GM18868 (cell line): ENCODE data around the gene FOXC1.

Experiments used
- ATAC-seq: cut with Tn5 transposase; IDR thresholded peaks from one replicate; pipeline ENCODE4 v1.9.1; 2021; ENCODE audit warnings: mild to moderate bottlenecking, moderate library complexity; ENCODE audit not compliant: unreplicated experiment

FOXC1 gene

DNA sequence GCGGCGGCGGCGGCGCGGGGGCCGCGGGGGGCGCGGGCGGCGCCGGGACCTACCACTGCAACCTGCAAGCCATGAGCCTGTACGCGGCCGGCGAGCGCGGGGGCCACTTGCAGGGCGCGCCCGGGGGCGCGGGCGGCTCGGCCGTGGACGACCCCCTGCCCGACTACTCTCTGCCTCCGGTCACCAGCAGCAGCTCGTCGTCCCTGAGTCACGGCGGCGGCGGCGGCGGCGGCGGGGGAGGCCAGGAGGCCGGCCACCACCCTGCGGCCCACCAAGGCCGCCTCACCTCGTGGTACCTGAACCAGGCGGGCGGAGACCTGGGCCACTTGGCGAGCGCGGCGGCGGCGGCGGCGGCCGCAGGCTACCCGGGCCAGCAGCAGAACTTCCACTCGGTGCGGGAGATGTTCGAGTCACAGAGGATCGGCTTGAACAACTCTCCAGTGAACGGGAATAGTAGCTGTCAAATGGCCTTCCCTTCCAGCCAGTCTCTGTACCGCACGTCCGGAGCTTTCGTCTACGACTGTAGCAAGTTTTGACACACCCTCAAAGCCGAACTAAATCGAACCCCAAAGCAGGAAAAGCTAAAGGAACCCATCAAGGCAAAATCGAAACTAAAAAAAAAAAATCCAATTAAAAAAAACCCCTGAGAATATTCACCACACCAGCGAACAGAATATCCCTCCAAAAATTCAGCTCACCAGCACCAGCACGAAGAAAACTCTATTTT lies 2.0 kb downstream of the FOXC1 start:
- no peak for ATAC-seq

DNA sequence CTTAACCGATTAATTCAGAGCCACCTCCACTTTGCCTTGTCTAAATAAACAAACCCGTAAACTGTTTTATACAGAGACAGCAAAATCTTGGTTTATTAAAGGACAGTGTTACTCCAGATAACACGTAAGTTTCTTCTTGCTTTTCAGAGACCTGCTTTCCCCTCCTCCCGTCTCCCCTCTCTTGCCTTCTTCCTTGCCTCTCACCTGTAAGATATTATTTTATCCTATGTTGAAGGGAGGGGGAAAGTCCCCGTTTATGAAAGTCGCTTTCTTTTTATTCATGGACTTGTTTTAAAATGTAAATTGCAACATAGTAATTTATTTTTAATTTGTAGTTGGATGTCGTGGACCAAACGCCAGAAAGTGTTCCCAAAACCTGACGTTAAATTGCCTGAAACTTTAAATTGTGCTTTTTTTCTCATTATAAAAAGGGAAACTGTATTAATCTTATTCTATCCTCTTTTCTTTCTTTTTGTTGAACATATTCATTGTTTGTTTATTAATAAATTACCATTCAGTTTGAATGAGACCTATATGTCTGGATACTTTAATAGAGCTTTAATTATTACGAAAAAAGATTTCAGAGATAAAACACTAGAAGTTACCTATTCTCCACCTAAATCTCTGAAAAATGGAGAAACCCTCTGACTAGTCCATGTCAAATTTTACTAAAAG lies 2.7 kb downstream of the FOXC1 start:
- ATAC-seq, result no peak

DNA sequence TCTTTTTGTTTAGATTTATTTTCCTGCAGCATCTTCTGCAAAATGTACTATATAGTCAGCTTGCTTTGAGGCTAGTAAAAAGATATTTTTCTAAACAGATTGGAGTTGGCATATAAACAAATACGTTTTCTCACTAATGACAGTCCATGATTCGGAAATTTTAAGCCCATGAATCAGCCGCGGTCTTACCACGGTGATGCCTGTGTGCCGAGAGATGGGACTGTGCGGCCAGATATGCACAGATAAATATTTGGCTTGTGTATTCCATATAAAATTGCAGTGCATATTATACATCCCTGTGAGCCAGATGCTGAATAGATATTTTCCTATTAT lies 3.2 kb downstream of the FOXC1 start:
- ATAC-seq, result no peak

DNA sequence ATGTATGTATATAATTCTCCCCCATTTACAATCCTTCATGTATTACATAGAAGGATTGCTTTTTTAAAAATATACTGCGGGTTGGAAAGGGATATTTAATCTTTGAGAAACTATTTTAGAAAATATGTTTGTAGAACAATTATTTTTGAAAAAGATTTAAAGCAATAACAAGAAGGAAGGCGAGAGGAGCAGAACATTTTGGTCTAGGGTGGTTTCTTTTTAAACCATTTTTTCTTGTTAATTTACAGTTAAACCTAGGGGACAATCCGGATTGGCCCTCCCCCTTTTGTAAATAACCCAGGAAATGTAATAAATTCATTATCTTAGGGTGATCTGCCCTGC lies 3.6 kb downstream of the FOXC1 start:
- ATAC-seq, result no peak

DNA sequence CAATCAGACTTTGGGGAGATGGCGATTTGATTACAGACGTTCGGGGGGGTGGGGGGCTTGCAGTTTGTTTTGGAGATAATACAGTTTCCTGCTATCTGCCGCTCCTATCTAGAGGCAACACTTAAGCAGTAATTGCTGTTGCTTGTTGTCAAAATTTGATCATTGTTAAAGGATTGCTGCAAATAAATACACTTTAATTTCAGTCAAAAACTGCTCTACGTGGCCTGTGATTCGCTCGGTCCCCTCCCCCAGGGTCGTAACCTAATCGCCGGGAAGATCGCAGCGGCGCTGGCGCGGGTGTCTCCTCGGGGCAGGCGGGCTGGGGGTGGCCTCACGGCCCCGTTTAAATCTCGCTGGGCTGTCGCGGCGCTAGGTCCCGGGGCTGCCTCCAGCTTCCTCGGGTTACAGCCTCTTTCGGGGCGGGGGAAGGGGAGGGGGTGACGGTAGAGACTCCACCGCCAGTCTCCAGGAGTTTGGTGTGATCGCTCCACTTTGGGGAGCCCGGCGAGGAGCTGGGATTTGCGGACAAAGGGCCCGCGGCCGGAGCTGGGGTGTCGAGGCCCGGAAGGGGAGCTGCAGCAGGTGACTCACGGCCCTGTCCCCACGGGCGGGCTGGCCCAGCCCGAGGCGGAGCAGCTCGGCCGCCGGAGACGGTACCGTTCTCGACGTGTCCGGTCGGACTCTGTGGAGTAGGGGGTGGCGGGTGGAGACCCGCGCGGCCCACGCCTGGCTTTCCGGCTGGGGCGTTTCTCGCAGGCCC lies 4.2 kb downstream of the FOXC1 start:
- no peak for ATAC-seq

DNA sequence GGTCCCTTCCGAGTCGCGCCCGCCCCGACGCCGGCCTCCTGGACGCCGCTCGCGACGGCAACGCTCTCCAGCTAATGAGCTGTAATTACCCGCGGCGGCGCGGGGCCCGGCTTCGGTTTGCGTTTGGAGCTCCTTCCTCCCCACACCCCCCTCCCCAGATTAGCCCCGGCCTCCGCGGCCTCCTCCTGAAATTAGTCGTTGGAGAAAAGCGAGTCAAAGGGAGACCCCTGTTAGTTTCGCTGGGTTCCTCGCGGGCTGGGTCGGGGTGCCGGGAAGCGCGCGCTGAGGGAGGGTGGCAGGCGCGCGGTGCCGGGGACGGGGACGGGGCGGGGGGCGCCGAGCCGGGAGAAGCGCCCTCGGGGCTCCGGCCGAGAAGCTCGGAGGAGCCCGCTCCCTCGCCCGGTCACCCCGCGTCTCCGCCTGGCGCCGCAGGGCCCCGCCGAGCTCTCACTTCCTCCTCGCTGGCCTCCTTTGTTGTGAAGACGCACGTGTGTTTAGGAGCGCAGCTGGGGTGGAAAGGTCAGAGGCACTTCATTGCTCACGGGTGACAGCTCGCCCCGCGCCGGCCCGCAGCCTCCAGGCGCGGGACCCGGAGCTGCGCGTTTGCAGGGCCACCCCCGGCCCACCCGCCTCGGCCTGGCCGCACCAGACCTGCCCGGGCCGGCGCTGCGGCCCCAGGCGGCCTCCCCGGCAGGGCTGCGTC lies 4.9 kb downstream of the FOXC1 start:
- no peak for ATAC-seq

DNA sequence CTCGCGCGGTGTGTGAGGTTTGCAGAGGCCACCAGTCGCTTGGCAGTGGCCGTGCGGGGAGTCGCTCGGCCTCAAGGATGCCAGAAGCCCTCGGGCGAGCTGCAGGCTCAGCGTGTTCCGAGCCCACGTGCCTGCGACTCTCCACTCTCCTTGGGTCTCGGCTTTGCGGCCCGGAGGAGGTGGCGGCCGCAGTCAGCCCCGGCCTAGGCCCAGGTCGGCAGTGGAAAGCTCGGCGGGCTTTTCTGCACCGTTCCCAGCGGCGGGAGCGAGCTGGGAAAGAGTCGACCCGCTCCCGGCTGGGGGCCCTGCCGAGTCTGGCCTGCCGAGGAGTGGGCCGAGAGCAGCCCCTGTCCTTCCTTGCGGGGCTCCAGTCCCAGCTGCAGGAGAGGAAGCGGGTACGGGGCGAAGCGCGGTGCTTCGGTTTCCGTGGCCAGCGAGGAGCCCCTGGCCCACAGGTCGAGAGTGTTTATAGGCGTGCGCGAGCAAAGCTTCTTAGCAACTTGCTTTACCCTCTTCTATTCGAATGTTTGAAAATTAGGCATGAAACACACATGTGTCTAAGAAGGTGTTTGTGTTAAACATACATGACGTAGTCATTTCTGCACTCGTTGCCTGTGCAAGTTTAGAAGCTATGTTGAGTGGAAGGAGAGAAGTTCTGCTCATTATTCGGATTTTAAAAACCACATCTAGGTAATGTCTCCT lies 5.6 kb downstream of the FOXC1 start:
- ATAC-seq, result no peak

DNA sequence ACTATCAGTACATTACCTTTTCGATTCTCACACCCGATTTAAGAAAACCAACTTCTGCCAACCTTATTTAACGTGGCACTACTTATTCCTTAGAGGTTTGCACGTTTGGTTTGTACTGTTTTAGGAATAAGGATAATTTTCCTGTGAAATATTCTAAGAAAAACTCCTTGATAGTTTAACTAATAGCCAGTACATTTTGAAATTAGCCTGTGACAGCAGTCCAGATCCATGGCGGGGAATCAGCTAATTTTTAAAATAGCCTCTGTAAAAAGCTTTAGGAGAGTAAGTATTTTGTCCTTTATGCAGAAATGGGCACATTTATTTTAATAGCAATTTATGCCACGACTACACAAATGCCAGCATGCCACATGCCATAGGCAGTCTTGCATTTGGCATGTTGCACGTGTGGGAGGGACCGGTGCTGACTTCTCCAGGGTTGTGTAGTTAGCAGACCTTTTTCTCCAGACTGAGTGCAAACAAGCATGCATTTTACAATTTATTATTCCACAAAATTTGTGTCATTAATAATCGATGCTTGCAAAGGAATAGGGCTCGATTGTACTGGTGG lies 6.2 kb downstream of the FOXC1 start:
- no peak for ATAC-seq

DNA sequence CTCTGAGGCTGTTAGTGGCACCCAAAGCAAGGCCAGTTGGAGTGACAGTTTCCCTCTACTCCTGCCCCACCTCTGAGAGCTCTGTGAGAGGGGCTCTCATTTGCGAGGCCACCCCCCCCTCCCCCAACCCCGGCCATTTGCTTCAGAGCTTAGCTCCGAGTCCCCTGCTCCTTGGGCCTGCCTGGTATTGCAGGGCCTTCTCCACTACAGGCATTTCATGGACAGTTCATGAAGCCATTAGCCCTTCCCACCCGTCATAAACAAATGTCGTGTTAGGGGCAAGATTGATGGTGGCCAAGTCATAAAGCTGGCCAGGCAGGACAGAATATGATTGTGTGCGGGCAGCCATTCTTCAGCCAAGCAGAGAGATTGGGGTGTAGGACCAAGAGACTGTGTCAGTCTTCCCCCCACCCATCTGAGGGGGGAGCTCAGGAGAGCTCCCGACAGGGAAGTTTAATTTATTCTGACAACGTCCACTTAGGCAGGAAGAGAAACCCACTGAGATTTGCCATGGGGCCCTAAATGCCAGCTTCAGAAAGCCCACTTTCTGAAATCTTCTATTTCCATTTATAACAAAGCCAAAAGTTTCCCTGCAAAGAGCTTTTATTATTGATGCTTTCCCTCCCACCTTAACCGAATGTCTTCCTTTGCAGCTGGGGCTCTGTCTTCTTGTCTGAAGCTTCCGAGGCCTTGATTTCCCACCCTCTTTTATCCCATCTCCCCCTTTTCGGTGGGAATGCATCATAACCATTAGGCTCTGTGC lies 7.2 kb downstream of the FOXC1 start:
- no peak for ATAC-seq

DNA sequence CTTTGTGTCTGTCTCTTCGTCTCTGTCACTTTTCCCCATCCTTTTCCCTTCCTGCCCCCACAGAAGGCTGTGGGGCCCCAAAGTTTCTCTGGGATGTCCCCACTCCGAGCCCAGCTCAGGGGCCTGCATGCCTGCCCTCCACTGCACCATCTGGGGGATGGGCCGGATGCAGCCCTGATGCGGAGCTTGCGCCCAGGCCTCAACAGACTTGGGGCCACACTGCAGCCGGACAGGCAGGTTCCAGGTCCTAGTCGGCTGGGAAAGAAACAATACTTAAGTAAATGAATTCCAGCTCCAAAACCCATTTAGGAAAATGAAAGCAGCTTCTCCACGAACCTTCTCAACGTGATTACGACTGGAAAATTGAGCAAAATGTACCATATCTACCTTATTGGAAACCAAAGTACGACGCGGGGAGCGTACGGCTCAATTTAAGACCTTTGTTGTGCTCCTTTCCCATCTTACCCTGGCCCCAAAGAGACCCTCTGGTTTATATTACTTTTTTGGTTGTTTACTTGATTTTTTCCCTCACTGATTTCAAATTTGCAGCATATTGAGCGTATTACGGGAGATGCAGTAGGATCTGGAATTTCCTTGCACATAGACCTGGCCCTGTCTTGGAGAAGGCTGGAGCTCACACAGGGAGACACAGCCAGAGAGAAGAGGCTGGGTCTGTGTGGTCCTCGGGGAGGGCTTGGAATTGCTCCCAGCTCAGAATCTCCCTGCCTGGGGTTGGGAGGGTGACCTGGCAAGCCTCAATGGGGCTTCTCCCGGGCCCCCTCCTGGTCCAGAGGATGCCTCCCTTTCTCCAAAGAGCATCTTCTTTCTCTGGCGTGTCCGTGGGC lies 8.0 kb downstream of the FOXC1 start:
- ATAC-seq, result no peak

DNA sequence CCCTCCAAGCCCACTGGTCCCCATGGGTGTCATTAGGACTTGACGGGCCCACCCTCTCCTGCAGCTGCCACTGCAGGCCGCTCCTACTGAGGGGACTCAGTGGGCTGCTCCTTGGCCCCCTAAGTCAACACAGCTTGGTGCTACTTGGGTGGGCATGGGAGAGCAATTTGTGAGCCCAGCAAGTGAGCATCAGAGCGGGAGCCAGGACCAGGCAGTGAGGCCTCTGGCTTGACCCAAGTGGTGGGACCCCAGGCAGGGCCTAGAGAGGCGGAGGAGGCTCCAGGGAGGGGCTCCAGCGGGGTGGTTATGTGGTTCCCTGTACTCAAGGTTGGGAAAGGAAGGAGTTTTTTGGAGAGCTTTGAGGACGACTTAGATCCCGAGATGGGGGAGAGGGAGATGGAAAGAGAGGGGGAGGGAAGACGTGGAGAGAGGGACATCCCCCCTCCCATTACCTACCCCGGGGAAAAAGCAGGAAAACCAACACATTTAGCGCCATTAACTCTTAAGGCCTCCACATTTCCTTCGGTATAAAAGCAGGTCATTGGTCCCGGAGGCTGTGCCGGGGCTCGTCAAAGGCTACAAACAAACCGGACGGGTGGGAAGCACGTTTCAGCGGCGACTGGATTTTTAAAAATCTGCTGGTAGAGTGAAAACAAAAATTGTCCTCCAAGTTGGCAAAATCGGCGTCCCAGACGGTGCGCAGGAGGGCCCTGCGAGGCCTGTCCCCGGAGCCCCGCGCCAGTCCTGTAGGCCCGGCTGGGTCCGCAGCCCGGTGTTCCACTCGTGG lies 8.8 kb downstream of the FOXC1 start:
- no peak for ATAC-seq

DNA sequence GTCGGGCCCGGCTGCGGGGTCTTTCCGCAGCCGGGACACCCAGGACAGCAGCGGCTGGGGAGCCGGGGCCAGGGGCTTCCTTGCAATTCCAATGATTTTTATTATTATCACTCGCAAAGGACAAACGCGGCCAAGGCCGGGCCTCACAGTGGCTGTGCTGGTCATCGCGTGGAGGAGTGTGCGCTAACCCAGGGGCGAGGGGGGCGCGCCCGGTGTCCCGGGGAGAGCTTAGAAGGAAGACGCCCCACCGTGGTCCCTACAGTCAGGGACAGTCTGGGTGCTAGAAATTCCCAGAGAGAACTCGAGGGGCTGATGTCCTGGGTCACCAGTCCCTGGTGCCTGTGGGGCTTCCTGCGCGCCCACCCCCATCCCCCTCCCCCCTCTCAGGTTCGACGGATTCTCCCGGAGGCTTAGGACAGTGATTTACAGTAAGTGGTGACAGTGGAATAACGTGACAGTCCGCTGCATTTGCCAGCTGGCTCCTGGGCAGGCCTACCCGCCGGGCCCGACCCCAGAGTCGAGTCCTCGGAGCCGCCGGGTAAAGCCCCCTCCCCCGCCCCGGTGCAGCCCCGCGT lies 9.5 kb downstream of the FOXC1 start:
- no peak for ATAC-seq

DNA sequence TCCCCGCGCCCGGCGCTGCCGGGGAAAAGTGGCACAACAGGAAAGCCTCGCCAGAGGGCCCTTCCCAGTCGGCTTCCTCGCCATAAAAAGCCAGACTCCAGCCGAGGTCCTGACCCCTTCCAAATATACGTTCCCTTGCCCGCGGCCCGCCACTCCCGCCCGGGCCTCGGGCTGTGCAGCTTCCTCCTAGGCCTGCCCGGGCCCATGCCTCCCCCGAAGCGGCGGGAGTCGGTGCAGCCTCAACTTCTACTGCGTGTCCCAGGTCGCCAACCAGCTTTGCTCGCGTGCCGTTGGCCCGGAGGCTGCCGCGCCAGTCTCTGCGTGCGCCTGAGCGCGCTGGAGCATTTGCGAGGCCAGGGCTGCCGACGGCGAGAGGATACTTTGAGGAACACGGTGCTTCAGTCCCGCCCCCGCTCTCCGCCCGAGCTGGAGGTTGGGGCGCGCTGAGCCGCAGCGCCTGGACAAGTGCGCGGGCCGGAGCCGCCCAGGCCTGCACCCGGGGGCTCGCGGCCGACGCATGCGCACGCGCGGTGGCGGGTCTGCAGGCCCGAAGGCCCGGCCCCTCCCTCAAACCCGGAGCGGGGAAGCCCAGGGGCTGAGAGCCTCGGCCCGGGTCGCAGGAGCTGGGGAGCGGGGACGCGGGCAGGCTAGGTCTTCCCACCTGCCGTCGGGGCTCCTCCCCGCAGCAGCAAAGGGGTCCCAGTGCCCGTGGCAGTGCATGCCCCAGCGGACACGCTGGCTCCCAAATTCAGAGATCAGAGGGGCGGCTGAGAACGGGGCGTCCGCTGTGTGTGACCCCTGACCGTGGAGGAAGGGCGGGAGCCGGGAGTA lies 10.2 kb downstream of the FOXC1 start:
- no peak for ATAC-seq

DNA sequence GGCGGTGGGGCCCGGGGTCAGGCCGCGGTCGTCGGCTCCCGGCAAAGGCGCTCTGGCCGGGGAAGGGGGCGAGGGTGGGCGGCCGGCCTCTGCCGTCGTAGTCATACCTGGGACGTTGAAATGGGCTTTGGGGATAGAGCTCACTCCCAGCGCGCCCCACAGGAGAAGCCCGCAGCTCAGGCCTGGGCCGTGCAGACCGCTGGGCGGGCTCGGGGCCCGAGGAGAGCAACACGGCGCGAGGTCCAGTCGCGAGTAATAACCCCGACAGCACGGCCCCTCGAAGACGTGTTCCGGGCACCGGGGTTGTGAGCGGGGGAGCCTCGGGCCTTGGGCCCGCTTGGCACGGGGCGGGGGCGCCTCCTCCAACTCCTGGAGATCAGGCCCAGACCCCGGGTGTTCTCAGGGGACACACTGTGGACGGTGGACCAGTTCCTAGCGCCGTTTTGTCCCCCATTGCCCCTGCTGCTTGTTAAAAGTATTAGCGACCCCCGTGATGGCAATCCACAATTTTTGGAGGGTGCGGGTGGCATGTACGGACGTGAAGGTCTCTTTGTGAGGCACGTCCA lies 10.9 kb downstream of the FOXC1 start:
- ATAC-seq, result no peak

DNA sequence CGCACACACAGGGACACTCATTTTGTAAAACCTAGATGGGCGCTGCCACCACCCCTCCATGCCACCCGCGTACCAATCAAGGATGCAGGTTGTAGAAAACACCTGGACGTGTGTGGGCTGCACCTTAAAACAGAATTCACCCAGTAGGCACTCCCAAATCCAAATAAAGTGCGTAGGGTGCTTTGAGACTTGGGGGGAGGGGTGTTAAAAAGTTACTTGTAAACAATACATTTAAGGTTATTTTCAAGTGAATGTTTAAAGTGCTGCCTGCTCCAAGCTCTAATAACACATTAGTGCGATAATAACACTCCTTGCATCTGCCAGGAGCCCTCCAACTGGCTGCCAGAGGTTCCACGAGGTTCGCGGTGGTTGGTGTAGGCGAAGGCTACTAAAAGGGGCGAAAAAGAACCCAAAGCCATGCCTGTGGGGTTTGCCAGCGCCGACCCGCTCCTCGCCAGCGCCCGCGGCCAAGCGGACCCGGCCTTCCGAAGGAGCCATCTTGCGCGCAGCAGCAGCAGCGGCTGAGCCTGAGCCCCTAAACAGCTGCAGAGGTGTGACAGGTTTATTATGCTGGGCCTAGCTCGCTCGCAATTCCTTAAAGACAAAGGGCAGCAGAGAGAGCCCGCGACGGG lies 11.5 kb downstream of the FOXC1 start:
- ATAC-seq, result no peak

DNA sequence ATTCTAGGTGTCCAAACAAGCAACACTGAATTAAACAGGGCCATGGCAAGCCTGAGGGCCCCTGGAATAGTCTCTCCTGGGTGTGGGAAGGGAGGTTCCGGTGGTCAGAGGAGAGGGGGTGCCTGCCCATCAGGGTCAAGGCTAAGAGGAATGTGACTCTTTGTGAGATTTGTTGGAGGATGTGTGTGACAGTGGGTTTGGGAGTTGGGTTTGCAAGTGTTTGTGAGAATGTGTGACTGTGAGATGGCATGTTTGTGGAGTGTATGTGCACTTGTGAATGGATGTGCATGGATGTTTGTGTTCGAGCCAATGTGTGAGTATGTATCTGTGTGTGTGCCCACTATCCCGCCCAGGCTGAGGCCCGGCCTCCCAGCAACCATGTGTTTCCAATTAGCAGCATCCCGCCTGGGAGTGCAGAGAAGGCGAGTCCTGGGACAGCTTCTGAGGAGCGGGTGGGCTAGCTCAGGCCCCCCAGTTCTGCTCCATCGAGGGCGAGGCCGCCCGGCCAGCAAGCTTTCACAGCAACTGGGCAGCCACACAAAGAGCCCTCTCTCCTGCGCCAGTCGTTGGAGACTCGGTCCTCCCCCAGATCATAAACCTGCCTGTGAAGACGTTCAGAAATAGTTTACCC lies 12.6 kb downstream of the FOXC1 start:
- ATAC-seq, result no peak
